ENCODE data around the gene S1PR4. TPM values are rescaled to one million over a fixed set of nuclear protein-coding genes. Genes with fewer than 3 reads are reported as not detected.
"Not testable (repeated sequence)": the region's sequence is repeated elsewhere in the genome, so short reads cannot be mapped to it uniquely, and the experiment has no call there.

S1PR4 gene
- total RNA-seq, 1 donor from 2014 or later = not detected

DNA sequence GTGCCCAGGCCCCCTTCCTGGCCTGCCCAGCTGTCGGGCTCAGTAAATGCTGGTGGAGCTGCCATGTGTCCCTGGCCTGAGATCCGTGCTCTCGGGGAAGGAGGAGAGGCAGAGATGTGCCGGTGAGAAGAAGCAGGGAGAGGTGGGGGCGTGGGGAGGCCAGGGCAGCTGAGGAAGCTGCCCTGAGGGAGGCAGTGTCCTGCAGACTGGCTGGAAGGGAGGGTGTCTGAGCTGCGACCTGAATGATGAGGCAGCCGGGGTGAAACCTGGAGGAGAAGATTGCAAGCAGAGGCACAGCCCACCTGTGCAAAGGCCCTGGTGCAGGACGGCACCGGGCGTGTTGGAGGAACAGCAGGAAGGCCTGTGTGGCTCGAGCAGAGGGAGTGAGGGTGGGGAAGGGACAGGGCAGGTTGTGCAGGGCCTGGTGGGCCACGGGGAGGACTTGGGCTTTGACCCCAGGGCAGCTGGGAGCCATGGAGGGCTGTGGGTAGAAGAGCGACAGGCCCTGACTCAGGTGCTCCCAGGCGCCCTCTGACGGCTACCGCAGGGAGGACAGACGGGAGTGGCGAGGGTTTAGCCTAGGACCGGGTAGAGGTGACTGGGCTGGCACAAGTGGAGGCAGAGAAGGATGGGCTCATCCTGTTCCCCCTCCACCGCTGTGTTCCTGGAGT lies 31.9 kb downstream of the S1PR4 start:
- TF ChIP-seq CTCF (IDR thresholded peaks at IDR 0.05; ENCODE audit: insufficient read depth, low read length, poor library complexity, severe bottlenecking) = peak; percentile 77
- H3K27me3 ChIP-seq (ENCODE audit: control insufficient read depth, insufficient read depth, low read length) = peaks cover 4% of the 10 kb centered on the region
- no peak for DNase-seq (ENCODE audit: low read depth)

GRCh38 chr19:3211191-3211590 lies 32.6 kb downstream of the S1PR4 start:
- no peak for TF ChIP-seq CTCF (IDR thresholded peaks at IDR 0.05; ENCODE audit: insufficient read depth, low read length, poor library complexity, severe bottlenecking)
- Histone ChIP-seq H3K4me3 (ENCODE audit: low read depth, low read length) (no peak overlapping the region), H3K27me3 (ENCODE audit: control insufficient read depth, insufficient read depth, low read length) (peaks cover 4% of the 10 kb centered on the region), H3K36me3 (ENCODE audit: control insufficient read depth, insufficient read depth, low read length) (no peaks in the 10 kb centered on the region)
- DNase-seq (ENCODE audit: low read depth) = no peak

More for the DNA sequence above, 31.9 kb downstream of the S1PR4 start:
- H3K36me3 ChIP-seq (ENCODE audit: control insufficient read depth, insufficient read depth, low read length) = no peaks in the 10 kb centered on the region
- H3K4me3 ChIP-seq (ENCODE audit: low read depth, low read length) = no peak overlapping the region

- H3K4me3 ChIP-seq (ENCODE audit: low read depth, low read length) = no peak overlapping the region
- no peaks in the 10 kb centered on the region for H3K36me3 ChIP-seq (ENCODE audit: control insufficient read depth, insufficient read depth, low read length)
- no peak for DNase-seq (ENCODE audit: low read depth)
- peaks cover 4% of the 10 kb centered on the region for H3K27me3 ChIP-seq (ENCODE audit: control insufficient read depth, insufficient read depth, low read length)
- TF ChIP-seq CTCF (IDR thresholded peaks at IDR 0.05; ENCODE audit: insufficient read depth, low read length, poor library complexity, severe bottlenecking) = no peak
Observed at GRCh38 chr19:3213159-3213558, 34.6 kb downstream of the S1PR4 start.

DNA sequence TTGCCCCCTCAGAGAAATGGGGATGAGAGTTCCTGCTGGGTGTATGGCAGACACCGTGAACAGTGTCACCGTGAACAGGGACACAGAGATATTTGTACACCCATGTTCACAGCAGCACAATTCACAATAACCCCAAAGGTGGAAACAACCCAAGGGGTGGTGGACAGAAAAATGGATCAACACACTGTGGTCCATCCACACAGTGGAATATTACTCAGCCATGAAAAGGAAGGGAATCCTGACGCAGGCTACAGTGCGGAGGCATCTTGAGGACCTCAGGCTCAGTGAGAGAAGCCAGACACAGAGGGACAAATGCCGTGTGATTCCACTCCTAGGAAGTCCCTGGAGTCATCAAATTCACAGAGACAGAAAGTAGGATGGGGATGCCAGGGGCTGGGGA lies 38.3 kb downstream of the S1PR4 start:
- DNase-seq (ENCODE audit: low read depth) = no peak

GRCh38 chr19:3220576-3220975 lies 42.0 kb downstream of the S1PR4 start:
- H3K36me3 ChIP-seq (ENCODE audit: control insufficient read depth, insufficient read depth, low read length) = no peaks in the 10 kb centered on the region
- no peak for TF ChIP-seq CTCF (IDR thresholded peaks at IDR 0.05; ENCODE audit: insufficient read depth, low read length, poor library complexity, severe bottlenecking)
- peaks cover 15% of the 10 kb centered on the region for H3K27me3 ChIP-seq (ENCODE audit: control insufficient read depth, insufficient read depth, low read length)
- no peak for DNase-seq (ENCODE audit: low read depth)
- no peak overlapping the region for H3K4me3 ChIP-seq (ENCODE audit: low read depth, low read length)

More for the DNA sequence above, 38.3 kb downstream of the S1PR4 start:
- TF ChIP-seq CTCF (IDR thresholded peaks at IDR 0.05; ENCODE audit: insufficient read depth, low read length, poor library complexity, severe bottlenecking) = no peak
- no peak overlapping the region for H3K4me3 ChIP-seq (ENCODE audit: low read depth, low read length)
- peaks cover 2% of the 10 kb centered on the region for H3K27me3 ChIP-seq (ENCODE audit: control insufficient read depth, insufficient read depth, low read length)
- H3K36me3 ChIP-seq (ENCODE audit: control insufficient read depth, insufficient read depth, low read length) = no peaks in the 10 kb centered on the region

GRCh38 chr19:3221576-3221975 lies 43.0 kb downstream of the S1PR4 start:
- H3K4me3 ChIP-seq (ENCODE audit: low read depth, low read length); DNase-seq (ENCODE audit: low read depth); H3K36me3 ChIP-seq (ENCODE audit: control insufficient read depth, insufficient read depth, low read length): not testable (repeated sequence)
- peaks cover 25% of the 10 kb centered on the region for H3K27me3 ChIP-seq (ENCODE audit: control insufficient read depth, insufficient read depth, low read length)
